GM13976 (cell line): Measurements from ENCODE around the gene GTF2IRD1.
"Not testable (repeated sequence)": the region's sequence is repeated elsewhere in the genome, so short reads cannot be mapped to it uniquely, and the experiment has no call there.

Experiments used
- DNase-seq: peaks from one replicate; pipeline ENCODE4 v3.0.0; 2012; ENCODE audit warnings: low spot score
- CTCF ChIP-seq: IDR thresholded peaks from 2 replicates; pipeline ENCODE4 v1.5.1; 2012; ENCODE audit warnings: borderline replicate concordance, mild to moderate bottlenecking; ENCODE audit not compliant: insufficient read depth; ENCODE audit errors: extremely low read depth, missing control alignments, control extremely low read depth
- in situ Hi-C: fragments of 300-500 bp; cut with MboI; formaldehyde crosslinking; loops from one replicate; pipeline ENCODE4 v1.12.0; 2022; ENCODE audit warnings: low sequenced_read_pairs, mixed read lengths, inconsistent platforms; ENCODE audit not compliant: unreplicated experiment

Gene GTF2IRD1

GRCh38 chr7:74625446-74625845 is 171.7 kb downstream of the GTF2IRD1 start:
- in situ Hi-C loops = no loop called here
- DNase-seq = no peak
- no peak for TF ChIP-seq CTCF

- DNase-seq = no peak
- in situ Hi-C loops = no loop called here
- no peak for TF ChIP-seq CTCF
Observed at GRCh38 chr7:74627661-74628411, 174.1 kb downstream of the GTF2IRD1 start.

- in situ Hi-C loops = no loop called here
- DNase-seq = no peak
- TF ChIP-seq CTCF = no peak
Observed at GRCh38 chr7:74632505-74632904, 178.8 kb downstream of the GTF2IRD1 start.

GRCh38 chr7:74633451-74633921 is 179.8 kb downstream of the GTF2IRD1 start:
- no peak for TF ChIP-seq CTCF
- in situ Hi-C loops = no loop called here
- no peak for DNase-seq

- TF ChIP-seq CTCF = no peak
- DNase-seq = no peak
- in situ Hi-C loops = no loop called here
Observed at GRCh38 chr7:74637745-74638144, 184.0 kb downstream of the GTF2IRD1 start.

- peak; percentile 63 for DNase-seq
Observed at GRCh38 chr7:74650055-74650454, 196.3 kb downstream of the GTF2IRD1 start.

GRCh38 chr7:74650493-74651132 is 196.9 kb downstream of the GTF2IRD1 start:
- DNase-seq, in situ Hi-C loops: not testable (repeated sequence)

More at GRCh38 chr7:74650055-74650454, 196.3 kb downstream of the GTF2IRD1 start:
- in situ Hi-C loops = not testable (repeated sequence)

- DNase-seq, in situ Hi-C loops: not testable (repeated sequence)
Observed at GRCh38 chr7:74651133-74651504, 197.4 kb downstream of the GTF2IRD1 start.
